GM06990 (cell line): ENCODE measurements around the gene UBE2Q2.
"Not testable (repeated sequence)": the region's sequence is repeated elsewhere in the genome, so short reads cannot be mapped to it uniquely, and the experiment has no call there.

ENCODE experiments used
- DNase-seq: peaks from one replicate; pipeline ENCODE4 v3.0.0-alpha.2; 2011; ENCODE audit not compliant: insufficient read length; ENCODE audit errors: extremely low read depth
- H3K27me3 ChIP-seq: replicated peaks from 2 replicates; pipeline ENCODE4 v1.6.0; 2011; ENCODE audit warnings: low read length; ENCODE audit not compliant: control insufficient read depth, insufficient read depth
- H3K36me3 ChIP-seq: 2 replicates; pipeline ENCODE4 v1.5.1; 2011; ENCODE audit warnings: low read length; ENCODE audit not compliant: control insufficient read depth, insufficient read depth
- H3K4me3 ChIP-seq: replicated peaks from 2 replicates; pipeline ENCODE4 v1.5.1; 2011; ENCODE audit warnings: low read depth, mild to moderate bottlenecking, control low read depth, low read length
- CTCF ChIP-seq: IDR thresholded peaks from 2 replicates; pipeline ENCODE4 v1.5.1; 2011; ENCODE audit warnings: low read length, control low read depth, mild to moderate bottlenecking, inconsistent platforms; ENCODE audit not compliant: insufficient read depth, poor library complexity, severe bottlenecking

UBE2Q2 gene

GRCh38 chr15:75867449-75867848, 24.2 kb downstream of the UBE2Q2 start:
- Histone ChIP-seq H3K36me3 (no peaks in the 10 kb centered on the region), H3K27me3 (no peaks in the 10 kb centered on the region), H3K4me3 (no peak overlapping the region; the same call in 1 of the 2 replicates)
- peak; percentile 18 for DNase-seq
- no peak for TF ChIP-seq CTCF

GRCh38 chr15:75868019-75868418, 24.8 kb downstream of the UBE2Q2 start:
- Histone ChIP-seq H3K4me3 (no peak overlapping the region), H3K27me3 (no peaks in the 10 kb centered on the region), H3K36me3 (no peaks in the 10 kb centered on the region)
- no peak for DNase-seq
- no peak for TF ChIP-seq CTCF

GRCh38 chr15:75869446-75869845, 26.2 kb downstream of the UBE2Q2 start:
- DNase-seq: no peak
- Histone ChIP-seq H3K4me3 (no peak overlapping the region), H3K36me3 (peaks cover 3% of the 10 kb centered on the region), H3K27me3 (no peaks in the 10 kb centered on the region)
- no peak for TF ChIP-seq CTCF

- not testable (repeated sequence) for H3K36me3 ChIP-seq, H3K4me3 ChIP-seq, H3K27me3 ChIP-seq, DNase-seq
Observed at GRCh38 chr15:75871589-75871988, 28.3 kb downstream of the UBE2Q2 start.

- peaks cover 3% of the 10 kb centered on the region for H3K36me3 ChIP-seq
- no peak for TF ChIP-seq CTCF
Observed at GRCh38 chr15:75872403-75872990, 29.2 kb downstream of the UBE2Q2 start.

GRCh38 chr15:75884041-75884440, 40.8 kb downstream of the UBE2Q2 start:
- H3K27me3 ChIP-seq: no peaks in the 10 kb centered on the region
- TF ChIP-seq CTCF: no peak
- no peak for DNase-seq
- no peak overlapping the region for H3K4me3 ChIP-seq
- no peaks in the 10 kb centered on the region; the same call in 1 of the 2 replicates for H3K36me3 ChIP-seq

More at GRCh38 chr15:75872403-75872990, 29.2 kb downstream of the UBE2Q2 start:
- Histone ChIP-seq H3K27me3 (no peaks in the 10 kb centered on the region), H3K4me3 (no peak overlapping the region)
- DNase-seq: no peak
